GM13977 (cell line): ENCODE results near the gene RAPGEF1.
A peak's percentile ranks its signal among the peaks of the same experiment; 100 is the strongest.

ENCODE experiments used
- DNase-seq: peaks from one replicate; pipeline ENCODE4 v3.0.0; 2012; ENCODE audit warnings: low spot score
- CTCF ChIP-seq: IDR thresholded peaks from 2 replicates; pipeline ENCODE4 v1.5.1; 2012; ENCODE audit warnings: mild to moderate bottlenecking, control low read depth; ENCODE audit not compliant: insufficient read depth; ENCODE audit errors: extremely low read depth, missing control alignments
- in situ Hi-C: fragments of 300-500 bp; cut with MboI; formaldehyde crosslinking; loops from one replicate; pipeline ENCODE4 v1.12.0; 2022; ENCODE audit warnings: low sequenced_read_pairs, low pct_unique_long_range_greater_than_20kb, mixed read lengths, inconsistent platforms; ENCODE audit not compliant: unreplicated experiment

Gene RAPGEF1

GRCh38 chr9:131594906-131595665 lies 144.8 kb downstream of the RAPGEF1 start:
- in situ Hi-C loops: loop anchor here (10.0 kb wide), 1 partner anchor 150 kb away; the partner anchor contains the start of gene RAPGEF1

GRCh38 chr9:131593936-131594665 lies 145.8 kb downstream of the RAPGEF1 start:
- in situ Hi-C loops: loop anchor here (10.0 kb wide), 1 partner anchor 151 kb away; the partner anchor contains the start of gene RAPGEF1
- no peak for DNase-seq

More at GRCh38 chr9:131594906-131595665, 144.8 kb downstream of the RAPGEF1 start:
- DNase-seq: no peak
- no peak for TF ChIP-seq CTCF

GRCh38 chr9:131593091-131593820 lies 146.6 kb downstream of the RAPGEF1 start:
- no peak for TF ChIP-seq CTCF
- DNase-seq: no peak
- in situ Hi-C loops: loop anchor here (10.0 kb wide), 1 partner anchor 152 kb away; the partner anchor contains the start of gene RAPGEF1

More at GRCh38 chr9:131593936-131594665, 145.8 kb downstream of the RAPGEF1 start:
- no peak for TF ChIP-seq CTCF

GRCh38 chr9:131591845-131592208 lies 148.0 kb downstream of the RAPGEF1 start:
- TF ChIP-seq CTCF: no peak
- in situ Hi-C loops: loop anchor here (10.0 kb wide), 1 partner anchor 153 kb away; the partner anchor contains the start of gene RAPGEF1
- DNase-seq: no peak

GRCh38 chr9:131590907-131591844 lies 148.7 kb downstream of the RAPGEF1 start:
- in situ Hi-C loops: loop anchor here (10.0 kb wide), 1 partner anchor 154 kb away; the partner anchor contains the start of gene RAPGEF1
- DNase-seq: peak; percentile 84
- peak; percentile 90 for TF ChIP-seq CTCF
